Measurements from ENCODE around the gene TRAK1. TPM values are rescaled to one million over a fixed set of nuclear protein-coding genes. Genes with fewer than 3 reads are reported as not detected.

The TRAK1 gene
- total RNA-seq, 4 donors from 2014 or later: 25.9 to 41.6 (median 29.6) TPM

DNA sequence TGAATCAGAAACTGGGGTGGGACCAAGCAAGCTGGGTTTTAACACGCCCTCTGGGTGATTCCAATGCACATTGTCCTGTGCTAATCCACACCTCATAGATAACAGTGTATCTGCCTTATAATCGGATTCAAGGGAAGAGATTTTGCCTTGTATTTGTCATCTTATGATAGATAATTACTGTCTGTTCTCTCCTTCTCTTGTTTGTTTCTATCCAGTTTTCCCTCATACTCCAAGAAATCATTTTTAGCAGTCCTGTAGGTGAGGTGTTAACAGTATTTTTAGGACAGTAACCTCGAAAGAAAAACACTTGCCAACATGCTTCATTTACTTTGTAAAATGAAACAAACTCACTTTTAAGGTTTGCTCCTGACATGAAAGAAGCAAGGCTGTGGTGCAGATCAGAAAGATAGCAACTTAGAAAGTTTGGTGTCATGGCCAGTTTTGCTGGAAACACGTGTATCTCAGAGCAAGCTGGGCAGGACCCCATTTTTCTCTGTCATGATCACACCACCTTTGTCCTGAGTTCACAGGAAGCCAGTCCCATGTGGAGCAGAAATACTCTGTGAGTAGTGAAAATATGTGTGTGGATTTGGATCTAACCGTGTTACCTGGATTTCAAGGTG is 72.6 kb downstream of the TRAK1 start:
- TF ChIP-seq, protein P1, sequence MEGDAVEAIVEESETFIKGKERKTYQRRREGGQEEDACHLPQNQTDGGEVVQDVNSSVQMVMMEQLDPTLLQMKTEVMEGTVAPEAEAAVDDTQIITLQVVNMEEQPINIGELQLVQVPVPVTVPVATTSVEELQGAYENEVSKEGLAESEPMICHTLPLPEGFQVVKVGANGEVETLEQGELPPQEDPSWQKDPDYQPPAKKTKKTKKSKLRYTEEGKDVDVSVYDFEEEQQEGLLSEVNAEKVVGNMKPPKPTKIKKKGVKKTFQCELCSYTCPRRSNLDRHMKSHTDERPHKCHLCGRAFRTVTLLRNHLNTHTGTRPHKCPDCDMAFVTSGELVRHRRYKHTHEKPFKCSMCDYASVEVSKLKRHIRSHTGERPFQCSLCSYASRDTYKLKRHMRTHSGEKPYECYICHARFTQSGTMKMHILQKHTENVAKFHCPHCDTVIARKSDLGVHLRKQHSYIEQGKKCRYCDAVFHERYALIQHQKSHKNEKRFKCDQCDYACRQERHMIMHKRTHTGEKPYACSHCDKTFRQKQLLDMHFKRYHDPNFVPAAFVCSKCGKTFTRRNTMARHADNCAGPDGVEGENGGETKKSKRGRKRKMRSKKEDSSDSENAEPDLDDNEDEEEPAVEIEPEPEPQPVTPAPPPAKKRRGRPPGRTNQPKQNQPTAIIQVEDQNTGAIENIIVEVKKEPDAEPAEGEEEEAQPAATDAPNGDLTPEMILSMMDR (IDR thresholded peaks at IDR 0.05; ENCODE audit: low read depth): no peak

DNA sequence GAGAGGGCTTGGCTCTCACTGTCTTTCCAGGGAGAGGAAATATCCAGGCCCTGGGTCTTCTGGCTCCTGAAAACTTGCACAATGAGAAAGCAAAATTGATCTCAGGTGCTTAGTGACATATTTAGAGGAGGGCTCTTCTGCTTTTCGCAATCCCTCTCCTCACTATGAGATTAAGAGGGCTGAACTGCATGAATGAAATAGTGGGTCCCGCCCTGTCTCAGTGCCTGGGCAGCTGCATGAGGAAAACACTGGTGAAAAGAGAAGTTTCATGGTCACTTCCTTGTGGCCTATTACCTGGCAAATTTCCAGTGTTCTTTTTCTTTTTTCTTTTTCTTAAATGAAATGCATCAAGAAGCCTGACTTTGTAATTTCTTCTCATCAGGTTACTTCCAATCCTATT is 73.5 kb downstream of the TRAK1 start:
- TF ChIP-seq, protein P1 (IDR thresholded peaks at IDR 0.05; ENCODE audit: low read depth): no peak

DNA sequence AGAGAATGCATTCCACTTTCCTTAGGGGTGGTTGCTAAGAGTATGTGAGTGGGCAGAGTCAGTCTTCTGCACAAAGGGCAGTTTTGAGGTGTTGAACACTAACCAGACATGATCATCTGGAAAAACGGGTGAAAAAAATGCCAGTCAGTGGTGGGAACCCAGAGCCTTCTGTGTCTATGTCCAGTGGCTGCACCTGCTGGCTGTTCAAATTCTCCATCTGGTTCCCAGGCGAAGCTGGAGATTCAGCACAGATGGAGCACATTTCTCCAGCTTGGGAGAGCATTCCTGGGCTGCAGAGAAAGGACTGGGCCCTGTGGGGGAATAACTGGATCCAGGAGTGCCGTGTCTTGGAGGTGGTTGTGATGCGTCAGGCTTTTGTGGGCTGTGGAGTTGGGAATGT is 74.1 kb downstream of the TRAK1 start:
- TF ChIP-seq, protein P1 (IDR thresholded peaks at IDR 0.05; ENCODE audit: low read depth): no peak

DNA sequence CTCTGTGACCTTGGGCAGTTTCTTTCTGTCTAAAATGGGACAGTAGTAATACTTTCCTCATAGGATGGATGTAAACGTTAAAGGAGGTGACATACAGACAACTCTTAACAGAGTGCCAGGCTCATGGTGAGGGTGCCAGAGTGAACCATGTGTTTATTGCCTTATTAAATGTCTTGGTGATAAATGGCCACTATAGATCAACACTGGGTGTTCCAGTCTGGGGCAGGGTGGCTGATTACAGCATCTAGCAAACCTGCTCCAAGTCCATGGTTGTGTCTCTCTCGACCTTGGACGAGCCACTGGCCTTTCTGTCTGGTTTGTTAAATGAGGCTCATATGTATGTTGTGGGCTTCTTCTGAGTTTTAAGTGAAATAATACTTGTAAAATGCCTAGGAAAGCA is 75.1 kb downstream of the TRAK1 start:
- TF ChIP-seq, protein P1 (IDR thresholded peaks at IDR 0.05; ENCODE audit: low read depth): no peak

DNA sequence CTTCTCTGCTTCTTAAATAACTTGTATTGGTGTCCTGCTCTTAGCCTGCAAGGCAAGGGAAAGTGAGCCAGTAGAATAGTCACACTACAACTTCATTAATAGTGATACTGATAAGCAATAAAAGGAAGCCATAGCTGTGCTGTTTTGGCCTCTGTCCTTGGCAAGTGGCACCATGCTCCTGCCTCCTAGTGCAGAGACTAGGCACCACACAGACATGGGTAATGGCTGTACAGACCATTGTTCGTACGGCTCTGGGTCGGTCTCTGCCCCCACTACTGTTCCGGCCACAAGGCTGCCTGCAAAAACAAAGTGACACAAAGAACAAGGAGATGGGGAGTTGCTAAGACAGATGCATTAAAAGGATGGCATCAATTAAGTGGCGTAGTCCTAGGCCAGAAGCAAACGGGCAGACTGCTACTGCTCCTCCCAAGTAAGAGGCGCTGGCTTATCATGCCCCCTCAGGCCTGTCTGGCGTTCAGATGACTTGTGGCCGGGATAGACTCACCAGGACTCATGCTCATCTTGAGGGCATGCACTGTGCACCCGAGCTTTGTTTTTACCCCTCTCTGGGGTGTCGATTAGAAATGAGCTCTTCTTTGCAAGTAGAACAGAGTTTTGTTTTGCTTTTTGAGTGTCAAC is 75.6 kb downstream of the TRAK1 start:
- TF ChIP-seq, protein P1 (IDR thresholded peaks at IDR 0.05; ENCODE audit: low read depth): no peak

DNA sequence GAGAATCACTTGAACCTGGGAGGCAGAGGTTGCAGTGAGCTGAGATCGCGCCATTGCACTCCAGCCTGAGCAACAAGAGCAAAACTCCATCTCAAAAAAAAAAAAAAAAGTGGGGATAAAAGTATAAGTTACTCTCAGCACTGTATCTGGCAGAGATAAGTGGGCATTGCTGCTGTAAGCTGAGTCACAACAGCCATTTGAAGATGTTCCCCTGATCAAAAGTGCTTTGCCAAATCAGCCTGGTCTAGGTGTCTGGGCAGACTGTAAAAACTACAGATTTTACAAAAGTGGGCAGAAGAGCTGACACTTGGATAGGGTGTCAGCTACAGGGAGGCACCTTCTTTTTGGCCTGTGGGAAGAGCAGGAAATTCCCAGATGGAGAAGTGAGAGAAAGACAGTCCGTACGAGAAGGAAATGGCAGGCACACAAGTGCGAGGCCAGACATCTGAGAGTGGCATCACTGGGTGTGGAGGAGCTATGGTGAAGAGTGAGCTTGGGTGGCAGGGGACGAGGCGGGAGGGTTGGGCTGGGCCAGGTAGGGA is 78.5 kb downstream of the TRAK1 start:
- TF ChIP-seq, protein P1 (IDR thresholded peaks at IDR 0.05; ENCODE audit: low read depth): no peak

DNA sequence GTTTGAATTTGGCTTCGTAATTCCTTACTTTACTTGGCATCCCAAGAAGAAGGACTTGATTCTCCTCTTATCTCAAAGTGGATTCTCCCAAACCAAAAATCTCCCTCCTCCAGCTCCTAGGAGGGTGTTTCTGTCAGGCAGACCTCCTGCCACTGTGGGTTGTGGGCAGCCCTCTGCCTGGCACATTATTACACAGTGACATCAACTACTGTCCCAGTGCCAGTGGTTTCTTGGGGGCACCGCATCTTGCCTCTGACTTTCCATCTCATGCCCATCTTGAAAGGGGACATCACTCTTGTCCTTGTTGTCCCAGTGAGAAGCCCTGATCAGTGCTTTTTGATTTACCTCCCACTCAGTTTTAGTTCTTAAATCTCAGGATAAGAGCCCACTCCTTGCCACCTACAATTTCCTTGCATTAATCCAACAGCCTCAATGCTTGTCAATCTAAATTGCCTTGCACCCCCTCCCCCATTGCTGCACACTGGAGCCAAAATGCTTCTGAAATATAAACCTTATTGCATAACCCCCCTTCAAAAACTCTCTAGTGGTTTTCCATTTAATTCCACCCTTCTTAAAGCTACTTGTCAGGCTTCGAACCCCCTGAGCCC is 81.0 kb downstream of the TRAK1 start:
- TF ChIP-seq, protein P1 (IDR thresholded peaks at IDR 0.05; ENCODE audit: low read depth): no peak
